Measurements from ENCODE around the gene SKI.

SKI gene

GRCh38 chr1:2300851-2301606 is 72.9 kb downstream of the SKI start:
- Histone ChIP-seq H3K9ac (ENCODE audit: low read depth, low read length) (no peak overlapping the region), H3K4me1 (ENCODE audit: insufficient read depth, low read length) (no peaks in the 10 kb centered on the region; the same call in 1 of the 2 replicates), H3K9me3 (ENCODE audit: control insufficient read depth, insufficient read depth, low read length) (no peaks in the 10 kb centered on the region), H3K36me3 (ENCODE audit: insufficient read depth, low read length) (0 out of 2 replicates have a peak, but pooled peaks cover 2% of the 10 kb centered on the region)

- H3K9me3 ChIP-seq (ENCODE audit: control insufficient read depth, insufficient read depth, low read length) = no peaks in the 10 kb centered on the region
- H3K36me3 ChIP-seq (ENCODE audit: insufficient read depth, low read length) = peaks cover 2% of the 10 kb centered on the region; the same call in 1 of the 2 replicates
- no peaks in the 10 kb centered on the region; the same call in 1 of the 2 replicates for H3K4me1 ChIP-seq (ENCODE audit: insufficient read depth, low read length)
- no peak overlapping the region for H3K9ac ChIP-seq (ENCODE audit: low read depth, low read length)
Observed at GRCh38 chr1:2301607-2302291, 73.6 kb downstream of the SKI start.

DNA sequence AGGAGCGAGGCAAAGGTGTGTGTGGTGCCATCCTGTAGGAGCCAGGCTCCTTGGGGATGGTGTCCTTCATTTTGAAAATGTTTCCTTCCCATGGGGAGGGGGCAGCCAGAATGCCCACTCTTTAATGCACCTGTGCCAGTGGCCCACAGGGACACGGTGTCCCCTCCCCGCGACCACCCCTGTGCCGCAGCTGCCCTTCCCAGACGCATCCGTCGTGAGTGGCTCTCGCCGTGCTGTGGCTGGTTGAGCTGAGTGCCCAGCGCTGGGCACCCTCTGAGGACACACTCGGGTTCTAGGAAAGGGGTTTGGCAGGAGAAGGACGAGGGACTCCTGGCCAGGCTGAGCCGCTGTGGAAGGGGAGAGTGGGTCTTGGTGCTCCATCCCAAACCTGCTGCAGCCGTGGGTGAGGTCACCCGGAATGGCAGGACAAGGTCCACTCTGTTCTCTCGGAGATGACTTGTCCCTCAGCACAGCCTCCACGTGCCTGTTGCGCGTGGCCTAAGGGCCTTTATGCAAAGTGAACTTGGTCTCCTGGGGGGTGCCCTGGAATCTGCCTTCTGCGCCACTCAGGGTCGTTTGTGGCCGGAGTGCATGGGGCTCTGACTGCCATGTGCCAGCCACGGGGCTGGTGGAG is 74.3 kb downstream of the SKI start:
- no peaks in the 10 kb centered on the region for H3K9me3 ChIP-seq (ENCODE audit: control insufficient read depth, insufficient read depth, low read length)
- H3K36me3 ChIP-seq (ENCODE audit: insufficient read depth, low read length) = peaks cover 7% of the 10 kb centered on the region
- no peaks in the 10 kb centered on the region; the same call in 1 of the 2 replicates for H3K4me1 ChIP-seq (ENCODE audit: insufficient read depth, low read length)
- no peak overlapping the region for H3K9ac ChIP-seq (ENCODE audit: low read depth, low read length)

GRCh38 chr1:2303016-2303775 is 75.1 kb downstream of the SKI start:
- H3K9ac ChIP-seq (ENCODE audit: low read depth, low read length) = no peak overlapping the region

DNA sequence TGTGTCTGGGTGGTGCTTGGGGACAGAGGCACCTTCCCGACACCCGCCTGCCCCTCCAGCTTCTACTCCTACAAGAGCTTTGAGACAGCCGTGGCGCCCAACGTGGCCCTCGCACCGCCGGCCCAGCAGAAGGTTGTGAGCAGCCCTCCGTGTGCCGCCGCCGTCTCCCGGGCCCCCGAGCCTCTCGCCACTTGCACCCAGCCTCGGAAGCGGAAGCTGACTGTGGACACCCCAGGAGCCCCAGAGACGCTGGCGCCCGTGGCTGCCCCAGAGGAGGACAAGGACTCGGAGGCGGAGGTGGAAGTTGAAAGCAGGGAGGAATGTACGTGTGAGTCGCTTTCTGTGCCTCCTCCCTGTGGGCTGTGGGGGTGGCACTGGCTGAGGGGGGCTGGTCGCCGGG is 75.7 kb downstream of the SKI start:
- peaks cover 20% of the 10 kb centered on the region for H3K36me3 ChIP-seq (ENCODE audit: insufficient read depth, low read length)

More at GRCh38 chr1:2303016-2303775, 75.1 kb downstream of the SKI start:
- H3K4me1 ChIP-seq (ENCODE audit: insufficient read depth, low read length) = no peaks in the 10 kb centered on the region; the same call in 1 of the 2 replicates
- peaks cover 15% of the 10 kb centered on the region for H3K36me3 ChIP-seq (ENCODE audit: insufficient read depth, low read length)
- no peaks in the 10 kb centered on the region for H3K9me3 ChIP-seq (ENCODE audit: control insufficient read depth, insufficient read depth, low read length)

GRCh38 chr1:2304282-2304681 is 76.2 kb downstream of the SKI start:
- Histone ChIP-seq H3K9me3 (ENCODE audit: control insufficient read depth, insufficient read depth, low read length) (no peaks in the 10 kb centered on the region), H3K9ac (ENCODE audit: low read depth, low read length) (no peak overlapping the region), H3K36me3 (ENCODE audit: insufficient read depth, low read length) (peaks cover 20% of the 10 kb centered on the region), H3K4me1 (ENCODE audit: insufficient read depth, low read length) (no peaks in the 10 kb centered on the region; the same call in 1 of the 2 replicates)

More for the DNA sequence above, 75.7 kb downstream of the SKI start:
- no peaks in the 10 kb centered on the region for H3K9me3 ChIP-seq (ENCODE audit: control insufficient read depth, insufficient read depth, low read length)
- H3K9ac ChIP-seq (ENCODE audit: low read depth, low read length) = no peak overlapping the region
- H3K4me1 ChIP-seq (ENCODE audit: insufficient read depth, low read length) = no peaks in the 10 kb centered on the region; the same call in 1 of the 2 replicates

GRCh38 chr1:2304921-2305681 is 77.0 kb downstream of the SKI start:
- H3K4me1 ChIP-seq (ENCODE audit: insufficient read depth, low read length) = no peaks in the 10 kb centered on the region; the same call in 1 of the 2 replicates

DNA sequence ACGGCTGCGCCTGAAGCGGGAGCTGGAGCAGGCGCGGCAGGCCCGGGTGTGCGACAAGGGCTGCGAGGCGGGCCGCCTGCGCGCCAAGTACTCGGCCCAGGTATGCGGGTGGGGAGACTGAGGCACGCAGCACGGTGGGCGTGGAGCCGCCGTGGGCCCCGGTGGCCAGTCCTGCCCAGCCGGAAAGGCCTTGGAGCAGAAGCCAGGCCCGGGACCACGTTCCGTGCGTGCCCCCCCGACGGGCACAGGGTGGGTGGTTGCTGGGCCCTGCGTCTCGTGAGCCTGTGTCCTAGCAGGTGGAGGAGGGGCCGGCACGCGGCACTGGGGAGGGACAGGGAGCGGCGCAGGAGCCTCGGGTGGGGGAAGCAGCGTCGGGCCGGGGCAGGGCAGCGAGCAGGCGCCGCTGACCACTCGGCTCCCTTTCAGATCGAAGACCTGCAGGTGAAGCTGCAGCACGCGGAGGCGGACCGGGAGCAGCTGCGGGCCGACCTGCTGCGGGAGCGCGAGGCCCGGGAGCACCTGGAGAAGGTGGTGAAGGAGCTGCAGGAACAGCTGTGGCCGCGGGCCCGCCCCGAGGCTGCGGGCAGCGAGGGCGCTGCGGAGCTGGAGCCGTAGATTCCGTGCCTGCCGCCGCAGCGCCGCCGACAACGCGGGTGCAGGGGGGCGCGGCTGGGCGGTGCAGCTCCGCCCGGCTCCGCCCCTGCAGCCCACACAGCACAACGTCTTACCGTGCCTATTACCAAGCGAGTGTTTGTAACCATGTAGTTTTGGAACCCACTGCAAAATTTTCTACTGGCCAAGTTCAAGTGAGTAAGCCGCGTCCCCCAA is 78.2 kb downstream of the SKI start:
- peaks cover 2% of the 10 kb centered on the region; the same call in 1 of the 2 replicates for H3K4me1 ChIP-seq (ENCODE audit: insufficient read depth, low read length)
- peaks cover 20% of the 10 kb centered on the region for H3K36me3 ChIP-seq (ENCODE audit: insufficient read depth, low read length)
- no peaks in the 10 kb centered on the region for H3K9me3 ChIP-seq (ENCODE audit: control insufficient read depth, insufficient read depth, low read length)
- no peak overlapping the region for H3K9ac ChIP-seq (ENCODE audit: low read depth, low read length)

More at GRCh38 chr1:2304921-2305681, 77.0 kb downstream of the SKI start:
- H3K36me3 ChIP-seq (ENCODE audit: insufficient read depth, low read length) = peaks cover 20% of the 10 kb centered on the region
- no peak overlapping the region for H3K9ac ChIP-seq (ENCODE audit: low read depth, low read length)
- H3K9me3 ChIP-seq (ENCODE audit: control insufficient read depth, insufficient read depth, low read length) = no peaks in the 10 kb centered on the region

GRCh38 chr1:2307064-2307605 is 79.0 kb downstream of the SKI start:
- peaks cover 20% of the 10 kb centered on the region for H3K36me3 ChIP-seq (ENCODE audit: insufficient read depth, low read length)
- H3K9me3 ChIP-seq (ENCODE audit: control insufficient read depth, insufficient read depth, low read length) = no peaks in the 10 kb centered on the region
- peaks cover 9% of the 10 kb centered on the region; the same call in 1 of the 2 replicates for H3K4me1 ChIP-seq (ENCODE audit: insufficient read depth, low read length)
- H3K9ac ChIP-seq (ENCODE audit: low read depth, low read length) = no peak overlapping the region

DNA sequence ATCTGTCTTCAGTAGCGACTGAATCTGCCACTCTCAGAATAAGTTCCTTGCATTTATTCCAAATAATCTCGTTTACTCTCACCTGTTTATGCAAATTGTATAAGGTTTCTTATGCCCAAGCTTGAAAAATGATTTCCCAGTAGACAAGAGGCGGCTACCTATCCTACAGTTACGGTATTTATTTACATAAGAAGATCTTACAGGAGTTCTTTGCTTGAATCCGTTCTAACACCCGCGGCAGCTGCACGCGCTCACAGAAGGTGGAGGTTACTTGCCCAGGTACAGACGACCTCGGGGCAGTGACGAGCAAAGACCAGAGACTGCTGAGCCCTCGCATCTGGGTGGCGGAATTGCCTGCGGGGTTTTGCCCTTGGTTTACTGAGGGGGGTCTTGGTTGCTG is 79.9 kb downstream of the SKI start:
- peaks cover 18% of the 10 kb centered on the region for H3K36me3 ChIP-seq (ENCODE audit: insufficient read depth, low read length)
- H3K4me1 ChIP-seq (ENCODE audit: insufficient read depth, low read length) = peaks cover 9% of the 10 kb centered on the region; the same call in 1 of the 2 replicates
- no peaks in the 10 kb centered on the region for H3K9me3 ChIP-seq (ENCODE audit: control insufficient read depth, insufficient read depth, low read length)
- no peak overlapping the region for H3K9ac ChIP-seq (ENCODE audit: low read depth, low read length)

DNA sequence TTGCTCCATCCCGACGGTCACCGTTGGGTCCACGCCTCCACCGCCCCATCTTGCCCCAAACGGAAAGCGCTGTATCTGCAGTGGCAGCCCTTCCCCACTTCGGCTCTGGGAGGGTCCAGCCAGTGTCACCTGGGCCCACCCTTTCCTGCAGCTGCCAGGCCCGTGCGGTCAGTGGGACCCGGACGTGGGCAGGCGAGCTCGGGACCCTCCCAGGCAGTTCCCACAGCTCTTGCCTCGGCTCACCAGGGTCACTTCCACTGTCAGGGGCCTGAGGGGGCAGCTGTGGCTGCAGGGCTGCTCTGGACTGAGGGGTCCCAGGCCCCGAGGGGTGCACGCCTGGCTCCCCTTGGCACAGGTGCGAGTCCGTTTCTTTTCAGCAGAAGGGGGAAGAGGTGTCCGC is 80.7 kb downstream of the SKI start:
- Histone ChIP-seq H3K36me3 (ENCODE audit: insufficient read depth, low read length) (peaks cover 18% of the 10 kb centered on the region), H3K9me3 (ENCODE audit: control insufficient read depth, insufficient read depth, low read length) (no peaks in the 10 kb centered on the region), H3K9ac (ENCODE audit: low read depth, low read length) (no peak overlapping the region), H3K4me1 (ENCODE audit: insufficient read depth, low read length) (peaks cover 12% of the 10 kb centered on the region; the same call in 1 of the 2 replicates)

- Histone ChIP-seq H3K36me3 (ENCODE audit: insufficient read depth, low read length) (peaks cover 18% of the 10 kb centered on the region), H3K9ac (ENCODE audit: low read depth, low read length) (no peak overlapping the region), H3K4me1 (ENCODE audit: insufficient read depth, low read length) (peaks cover 13% of the 10 kb centered on the region; the same call in 1 of the 2 replicates), H3K9me3 (ENCODE audit: control insufficient read depth, insufficient read depth, low read length) (no peaks in the 10 kb centered on the region)
Observed at GRCh38 chr1:2310332-2311183, 82.4 kb downstream of the SKI start.

Data from ES-I3 (cell line).